GM23338 (cell line): Measurements from ENCODE around the gene VLDLR. TPM values are rescaled to one million over a fixed set of nuclear protein-coding genes. Genes with fewer than 3 reads are reported as not detected.

Experiments used
- ATAC-seq: fragments of 200-7000 bp; cut with Tn5 transposase; 3 replicates; pipeline ENCODE4 v1.9.1; 2020
- DNase-seq: peaks from one replicate; pipeline ENCODE4 v3.0.0-alpha.2; 2015; ENCODE audit warnings: low spot score
- H2AFZ ChIP-seq: fragments of 200-600 bp; sonication (generic); 2 replicates; pipeline ENCODE4 v1.8.0; 2016; ENCODE audit warnings: antibody characterized with exemption, mild to moderate bottlenecking, moderate library complexity
- H3F3A ChIP-seq: fragments of 200-600 bp; sonication (generic); replicated peaks from 2 replicates; pipeline ENCODE4 v1.8.0; 2017; ENCODE audit warnings: antibody characterized with exemption, mixed run types, low read depth
- H3K27ac ChIP-seq: fragments of 200-600 bp; sonication (generic); 2 replicates; pipeline ENCODE4 v1.6.1; 2016; ENCODE audit warnings: low read depth
- H3K27me3 ChIP-seq: fragments of 200-600 bp; sonication (generic); 2 replicates; pipeline ENCODE4 v1.8.0; 2016; ENCODE audit warnings: mild to moderate bottlenecking, mixed run types, moderate library complexity; ENCODE audit not compliant: insufficient read depth
- H3K36me3 ChIP-seq: fragments of 200-600 bp; sonication (generic); 2 replicates; pipeline ENCODE4 v1.8.0; 2016; ENCODE audit warnings: mild to moderate bottlenecking; ENCODE audit not compliant: insufficient read depth
- H3K4me1 ChIP-seq: fragments of 200-600 bp; sonication (generic); 2 replicates; pipeline ENCODE4 v1.8.0; 2016; ENCODE audit warnings: mild to moderate bottlenecking, moderate library complexity; ENCODE audit not compliant: insufficient read depth
- H3K4me2 ChIP-seq: fragments of 200-600 bp; sonication (generic); 2 replicates; pipeline ENCODE4 v1.7.1; 2017; ENCODE audit warnings: mixed run types
- H3K4me3 ChIP-seq: fragments of 200-600 bp; sonication (generic); 2 replicates; pipeline ENCODE4 v1.6.1; 2016; ENCODE audit warnings: mixed run types
- H3K79me2 ChIP-seq: fragments of 200-600 bp; sonication (generic); replicated peaks from 2 replicates; pipeline ENCODE4 v1.8.0; 2017; ENCODE audit warnings: mild to moderate bottlenecking; ENCODE audit not compliant: insufficient read depth
- H3K9me2 ChIP-seq: fragments of 200-600 bp; sonication (generic); 2 replicates; pipeline ENCODE4 v1.8.0; 2017; ENCODE audit not compliant: insufficient read depth
- H4K20me1 ChIP-seq: fragments of 200-600 bp; sonication (generic); replicated peaks from 2 replicates; pipeline ENCODE4 v1.8.0; 2017; ENCODE audit warnings: mild to moderate bottlenecking; ENCODE audit not compliant: insufficient read depth
- H3K27ac Mint-ChIP-seq: 2 replicates; pipeline ENCODE4 v1.8.0; 2020; ENCODE audit warnings: inconsistent platforms, mild to moderate bottlenecking, moderate library complexity, mixed read lengths
- H3K27me3 Mint-ChIP-seq: 3 replicates; pipeline ENCODE4 v1.8.0; 2022; ENCODE audit warnings: low read depth, mild to moderate bottlenecking, moderate library complexity, mixed read lengths, inconsistent platforms; ENCODE audit not compliant: insufficient read depth, poor library complexity
- H3K36me3 Mint-ChIP-seq: 3 replicates; pipeline ENCODE4 v1.8.0; 2021; ENCODE audit warnings: low read depth, mild to moderate bottlenecking, inconsistent platforms, moderate library complexity, mixed read lengths
- H3K4me1 Mint-ChIP-seq: 3 replicates; pipeline ENCODE4 v1.8.0; 2020; ENCODE audit warnings: mild to moderate bottlenecking, inconsistent platforms, mixed read lengths
- H3K4me3 Mint-ChIP-seq: 3 replicates; pipeline ENCODE4 v1.8.0; 2021; ENCODE audit warnings: moderate library complexity, mild to moderate bottlenecking, inconsistent platforms, mixed read lengths
- H3K9me3 Mint-ChIP-seq: 3 replicates; pipeline ENCODE4 v1.8.0; 2020; ENCODE audit warnings: moderate library complexity, mild to moderate bottlenecking, inconsistent platforms, mixed read lengths
- ZNF114 ChIP-seq: fragments of 250-450 bp; sonication (Bioruptor Pico); IDR thresholded peaks from 2 replicates; pipeline ENCODE4 v1.5.0; 2020; ENCODE audit warnings: mild to moderate bottlenecking, moderate library complexity
- ZNF331 ChIP-seq: fragments of 250-450 bp; sonication (Bioruptor Pico); IDR thresholded peaks from 2 replicates; pipeline ENCODE4 v1.5.0; 2020; ENCODE audit warnings: low read depth, mild to moderate bottlenecking, moderate library complexity
- polyA plus RNA-seq: library from polyadenylated mRNA; unstranded; fragments of >200 nt; fragmentation: Nextera tagmentation; extraction: Ambion mirVana; gene quantifications from 2 replicates; pipeline ENCODE4 v1.2.1, GENCODE V29; 2016
- total RNA-seq: library from RNA; depleted of rRNA; stranded (reverse); fragments of >200 nt; shearing (Covaris generic); gene quantifications from 2 replicates; pipeline ENCODE4 v1.2.3, GENCODE V29; 2014
- TF ChIP-seq, protein P1 (sequence below): fragments of 250-450 bp; sonication (Bioruptor Pico); IDR thresholded peaks from 2 replicates; pipeline ENCODE4 v1.5.0; 2020; ENCODE audit warnings: mild to moderate bottlenecking, moderate library complexity

VLDLR gene
- total and polyA plus RNA-seq, 2 experiments from 2014 or later: 14.9 to 49.8 TPM

DNA sequence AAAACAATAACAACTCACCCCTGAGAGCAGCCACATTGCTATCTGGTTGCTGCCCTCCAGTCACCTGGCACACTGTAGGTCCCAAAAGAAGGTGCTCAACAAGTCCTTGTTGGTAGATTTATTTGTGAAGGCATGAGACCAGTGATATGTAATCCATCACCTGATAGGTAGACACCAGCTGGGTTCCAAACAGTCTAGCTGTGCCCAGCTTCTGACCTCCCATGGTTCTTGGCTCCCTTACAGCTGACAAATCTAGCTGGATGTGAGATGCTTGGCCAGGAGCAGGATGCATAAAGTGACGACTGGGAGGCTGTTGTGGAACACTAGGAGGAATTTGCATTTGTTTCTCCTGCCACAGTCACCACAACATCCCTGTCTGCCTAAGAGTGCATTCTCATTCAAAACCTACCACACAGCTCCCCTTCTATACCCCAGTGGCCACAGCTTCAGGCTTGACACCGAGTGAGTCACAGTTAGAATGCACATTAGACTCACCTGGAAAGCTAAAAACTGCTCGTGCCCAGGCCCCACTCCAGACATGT, 7.8 kb upstream of the VLDLR start (continued):
- TF ChIP-seq, protein P1, sequence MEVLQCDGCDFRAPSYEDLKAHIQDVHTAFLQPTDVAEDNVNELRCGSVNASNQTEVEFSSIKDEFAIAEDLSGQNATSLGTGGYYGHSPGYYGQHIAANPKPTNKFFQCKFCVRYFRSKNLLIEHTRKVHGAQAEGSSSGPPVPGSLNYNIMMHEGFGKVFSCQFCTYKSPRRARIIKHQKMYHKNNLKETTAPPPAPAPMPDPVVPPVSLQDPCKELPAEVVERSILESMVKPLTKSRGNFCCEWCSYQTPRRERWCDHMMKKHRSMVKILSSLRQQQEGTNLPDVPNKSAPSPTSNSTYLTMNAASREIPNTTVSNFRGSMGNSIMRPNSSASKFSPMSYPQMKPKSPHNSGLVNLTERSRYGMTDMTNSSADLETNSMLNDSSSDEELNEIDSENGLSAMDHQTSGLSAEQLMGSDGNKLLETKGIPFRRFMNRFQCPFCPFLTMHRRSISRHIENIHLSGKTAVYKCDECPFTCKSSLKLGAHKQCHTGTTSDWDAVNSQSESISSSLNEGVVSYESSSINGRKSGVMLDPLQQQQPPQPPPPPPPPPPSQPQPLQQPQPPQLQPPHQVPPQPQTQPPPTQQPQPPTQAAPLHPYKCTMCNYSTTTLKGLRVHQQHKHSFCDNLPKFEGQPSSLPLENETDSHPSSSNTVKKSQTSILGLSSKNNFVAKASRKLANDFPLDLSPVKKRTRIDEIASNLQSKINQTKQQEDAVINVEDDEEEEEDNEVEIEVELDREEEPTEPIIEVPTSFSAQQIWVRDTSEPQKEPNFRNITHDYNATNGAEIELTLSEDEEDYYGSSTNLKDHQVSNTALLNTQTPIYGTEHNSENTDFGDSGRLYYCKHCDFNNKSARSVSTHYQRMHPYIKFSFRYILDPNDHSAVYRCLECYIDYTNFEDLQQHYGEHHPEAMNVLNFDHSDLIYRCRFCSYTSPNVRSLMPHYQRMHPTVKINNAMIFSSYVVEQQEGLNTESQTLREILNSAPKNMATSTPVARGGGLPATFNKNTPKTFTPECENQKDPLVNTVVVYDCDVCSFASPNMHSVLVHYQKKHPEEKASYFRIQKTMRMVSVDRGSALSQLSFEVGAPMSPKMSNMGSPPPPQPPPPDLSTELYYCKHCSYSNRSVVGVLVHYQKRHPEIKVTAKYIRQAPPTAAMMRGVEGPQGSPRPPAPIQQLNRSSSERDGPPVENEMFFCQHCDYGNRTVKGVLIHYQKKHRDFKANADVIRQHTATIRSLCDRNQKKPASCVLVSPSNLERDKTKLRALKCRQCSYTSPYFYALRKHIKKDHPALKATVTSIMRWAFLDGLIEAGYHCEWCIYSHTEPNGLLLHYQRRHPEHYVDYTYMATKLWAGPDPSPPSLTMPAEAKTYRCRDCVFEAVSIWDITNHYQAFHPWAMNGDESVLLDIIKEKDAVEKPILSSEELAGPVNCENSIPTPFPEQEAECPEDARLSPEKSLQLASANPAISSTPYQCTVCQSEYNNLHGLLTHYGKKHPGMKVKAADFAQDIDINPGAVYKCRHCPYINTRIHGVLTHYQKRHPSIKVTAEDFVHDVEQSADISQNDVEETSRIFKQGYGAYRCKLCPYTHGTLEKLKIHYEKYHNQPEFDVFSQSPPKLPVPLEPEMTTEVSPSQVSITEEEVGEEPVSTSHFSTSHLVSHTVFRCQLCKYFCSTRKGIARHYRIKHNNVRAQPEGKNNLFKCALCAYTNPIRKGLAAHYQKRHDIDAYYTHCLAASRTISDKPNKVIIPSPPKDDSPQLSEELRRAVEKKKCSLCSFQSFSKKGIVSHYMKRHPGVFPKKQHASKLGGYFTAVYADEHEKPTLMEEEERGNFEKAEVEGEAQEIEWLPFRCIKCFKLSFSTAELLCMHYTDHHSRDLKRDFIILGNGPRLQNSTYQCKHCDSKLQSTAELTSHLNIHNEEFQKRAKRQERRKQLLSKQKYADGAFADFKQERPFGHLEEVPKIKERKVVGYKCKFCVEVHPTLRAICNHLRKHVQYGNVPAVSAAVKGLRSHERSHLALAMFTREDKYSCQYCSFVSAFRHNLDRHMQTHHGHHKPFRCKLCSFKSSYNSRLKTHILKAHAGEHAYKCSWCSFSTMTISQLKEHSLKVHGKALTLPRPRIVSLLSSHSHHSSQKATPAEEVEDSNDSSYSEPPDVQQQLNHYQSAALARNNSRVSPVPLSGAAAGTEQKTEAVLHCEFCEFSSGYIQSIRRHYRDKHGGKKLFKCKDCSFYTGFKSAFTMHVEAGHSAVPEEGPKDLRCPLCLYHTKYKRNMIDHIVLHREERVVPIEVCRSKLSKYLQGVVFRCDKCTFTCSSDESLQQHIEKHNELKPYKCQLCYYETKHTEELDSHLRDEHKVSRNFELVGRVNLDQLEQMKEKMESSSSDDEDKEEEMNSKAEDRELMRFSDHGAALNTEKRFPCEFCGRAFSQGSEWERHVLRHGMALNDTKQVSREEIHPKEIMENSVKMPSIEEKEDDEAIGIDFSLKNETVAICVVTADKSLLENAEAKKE (CRISPR knock-in tag): peak; percentile 81
- no peak for TF ChIP-seq ZNF331 (CRISPR knock-in tag)

DNA sequence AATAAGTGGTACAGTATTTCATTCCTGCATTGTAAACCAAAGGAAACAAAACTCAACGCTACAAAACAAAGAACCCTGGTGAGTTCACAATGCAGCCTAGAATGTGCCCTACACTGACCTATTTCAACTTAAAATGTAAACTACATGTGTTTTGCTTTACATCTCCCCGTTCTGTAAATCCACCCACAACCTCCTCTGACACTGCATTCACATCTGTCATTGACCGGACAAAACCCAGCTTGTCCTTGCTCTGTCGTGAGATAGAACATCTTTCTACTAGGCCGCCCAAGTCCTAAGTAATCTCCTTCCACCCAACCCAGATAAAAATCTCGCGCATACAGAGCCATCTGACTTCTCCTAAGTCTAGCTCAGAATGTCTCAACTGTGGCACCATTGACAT, 6.1 kb upstream of the VLDLR start:
- no peaks in the 10 kb centered on the region for H3K9me2 ChIP-seq
- H3K4me1 Mint-ChIP-seq: peaks cover 66% of the 10 kb centered on the region
- peaks cover 41% of the 10 kb centered on the region for H3K4me1 ChIP-seq
- H3F3A ChIP-seq: no peaks in the 10 kb centered on the region
- DNase-seq (no peak), ATAC-seq (no peak)
- H3K9me3 Mint-ChIP-seq: no peaks in the 10 kb centered on the region
- H3K27me3 Mint-ChIP-seq: peaks cover 3% of the 10 kb centered on the region
- H2AFZ ChIP-seq: no peak overlapping the region
- H3K4me3 ChIP-seq: no peak overlapping the region
- H3K79me2 ChIP-seq: peaks cover 75% of the 10 kb centered on the region
- no peak overlapping the region for H3K4me2 ChIP-seq
- H3K27me3 ChIP-seq: no peaks in the 10 kb centered on the region
- no peaks in the 10 kb centered on the region for H4K20me1 ChIP-seq
- H3K27ac Mint-ChIP-seq: no peak overlapping the region
- peaks cover 8% of the 10 kb centered on the region for H3K36me3 Mint-ChIP-seq
- H3K36me3 ChIP-seq: no peaks in the 10 kb centered on the region
- no peak for TF ChIP-seq ZNF114 (CRISPR knock-in tag)
- H3K4me3 Mint-ChIP-seq: no peak overlapping the region
- no peak overlapping the region for H3K27ac ChIP-seq
